ENCODE results near the gene BTBD18.
"Not testable (repeated sequence)": the region's sequence is repeated elsewhere in the genome, so short reads cannot be mapped to it uniquely, and the experiment has no call there.

Gene BTBD18

GRCh38 chr11:57728829-57729228 is 22.8 kb downstream of the BTBD18 start:
- no peak for DNase-seq

- DNase-seq, result no peak
Observed at GRCh38 chr11:57727185-57727584, 24.4 kb downstream of the BTBD18 start.

- DNase-seq, result not testable (repeated sequence)
Observed at GRCh38 chr11:57716726-57717125, 34.9 kb downstream of the BTBD18 start.

- DNase-seq, result no peak
Observed at GRCh38 chr11:57713835-57714234, 37.8 kb downstream of the BTBD18 start.

- peak; percentile 91 for DNase-seq
Observed at GRCh38 chr11:57712256-57713150, 39.1 kb downstream of the BTBD18 start, which contains the start of gene TMX2. Gene TMX2 (plus strand): TSS chr11:57712593. CDS start chr11:57712619, 26 bp downstream.

GRCh38 chr11:57711414-57712255 is 40.0 kb downstream of the BTBD18 start, which contains the start of gene MED19:
Gene MED19 (minus strand): TSS chr11:57712215. CDS start chr11:57712179, 36 bp downstream.
- peak; percentile 32 for DNase-seq

- DNase-seq, result no peak
Observed at GRCh38 chr11:57709802-57710367, 41.7 kb downstream of the BTBD18 start.

- DNase-seq, result not testable (repeated sequence)
Observed at GRCh38 chr11:57705432-57705831, 46.2 kb downstream of the BTBD18 start.

- DNase-seq, result no peak
Observed at GRCh38 chr11:57704932-57705331, 46.7 kb downstream of the BTBD18 start.

- no peak for DNase-seq
Observed at GRCh38 chr11:57703341-57703740, 48.3 kb downstream of the BTBD18 start.

GRCh38 chr11:57700425-57700824 is 51.2 kb downstream of the BTBD18 start:
- no peak for DNase-seq

- DNase-seq, result no peak
Observed at GRCh38 chr11:57699813-57700212, 51.8 kb downstream of the BTBD18 start.

- no peak for DNase-seq
Observed at GRCh38 chr11:57698843-57699365, 52.7 kb downstream of the BTBD18 start.

Data from SHP77 treated with DMSO at 0.1 percent for 48 hours (cell line).